SK-N-MC (cell line): ENCODE measurements around the gene CDH4.

ENCODE experiments used
- EZH2 ChIP-seq: fragments of 200-600 bp; sonication (generic); IDR thresholded peaks from one replicate; pipeline ENCODE4 v1.6.1; 2017; ENCODE audit warnings: antibody characterized with exemption
- FOXP2 ChIP-seq: optimal IDR thresholded peaks from 2 replicates; pipeline ENCODE3; 2011; ENCODE audit warnings: mild to moderate bottlenecking, moderate library complexity; ENCODE audit not compliant: insufficient read depth; ENCODE audit errors: extremely low read length, control extremely low read depth
- POLR2AphosphoS5 ChIP-seq: IDR thresholded peaks from 2 replicates; pipeline ENCODE4 v1.6.1; 2012; ENCODE audit warnings: mild to moderate bottlenecking, low read depth, low read length, borderline replicate concordance

DNA sequence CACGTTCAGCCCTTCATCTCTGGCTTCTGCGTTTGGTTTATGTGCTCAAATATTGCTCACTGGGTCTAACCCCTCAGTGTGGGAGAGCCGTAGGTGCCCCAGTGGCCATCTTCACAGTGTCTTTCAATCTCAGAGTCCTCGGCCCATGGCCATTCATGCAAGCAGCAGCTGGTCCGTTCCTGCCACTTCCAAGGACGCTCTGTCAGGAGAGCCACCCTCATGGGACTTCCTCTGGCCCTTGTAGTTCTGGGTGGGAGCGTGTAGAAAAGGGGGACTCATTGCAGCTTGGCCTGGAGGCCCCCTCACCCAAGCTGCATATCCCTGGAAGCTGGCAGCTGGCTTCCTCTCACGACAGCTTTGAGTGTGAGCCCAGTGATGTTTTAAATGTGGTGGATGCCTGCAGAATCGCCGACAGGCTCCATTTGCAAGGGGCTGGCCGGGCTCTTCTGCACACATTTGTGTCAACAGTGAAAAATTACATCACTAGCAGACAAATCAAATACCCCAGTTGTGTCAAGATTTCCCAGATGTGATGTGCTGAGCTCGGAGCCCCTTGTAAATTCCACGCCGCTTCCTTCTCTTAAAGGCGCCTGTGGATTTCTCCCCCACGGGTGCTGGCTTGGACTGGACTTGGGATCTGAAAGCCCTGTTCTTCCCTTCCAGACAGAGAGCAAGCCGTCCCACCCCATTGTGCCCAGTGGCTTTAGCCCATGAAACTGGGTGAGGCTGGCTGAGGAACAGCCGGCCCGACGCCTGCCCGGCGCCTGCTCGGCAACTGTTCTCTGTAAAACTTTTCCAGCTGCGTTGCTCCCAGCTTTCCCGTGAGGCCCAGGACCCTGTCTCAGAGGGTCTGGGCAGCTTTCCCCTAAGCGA lies 453.6 kb downstream of the CDH4 start:
- TF ChIP-seq POLR2AphosphoS5 (no peak), EZH2 (no peak), FOXP2 (no peak)
